K562 (cell line): ENCODE data around the gene TMOD2. TPM values are rescaled to one million over a fixed set of nuclear protein-coding genes. Genes with fewer than 3 reads are reported as not detected.

ENCODE experiments used
- ARID1B ChIP-seq: fragments of 450-650 bp; IDR thresholded peaks from 2 replicates; pipeline ENCODE4 v1.6.1; 2016; ENCODE audit warnings: antibody characterized with exemption, mild to moderate bottlenecking, inconsistent platforms
- BACH1 ChIP-seq: fragments of 200-800 bp; sonication (Bioruptor generic); IDR thresholded peaks from 2 replicates; pipeline ENCODE4 v1.6.1; 2016; ENCODE audit warnings: missing genetic modification characterization, missing compliant biosample characterization
- CREM ChIP-seq: IDR thresholded peaks from 2 replicates; pipeline ENCODE4 v1.6.1; 2014; ENCODE audit warnings: antibody characterized with exemption, low read depth
- CTBP1 ChIP-seq: fragments of 450-650 bp; IDR thresholded peaks from 2 replicates; pipeline ENCODE4 v1.6.1; 2016; ENCODE audit warnings: borderline replicate concordance
- E2F1 ChIP-seq: sonication (generic); formaldehyde crosslinking; IDR thresholded peaks from 2 replicates; pipeline ENCODE4 v1.8.1; 2023; ENCODE audit warnings: mild to moderate bottlenecking, missing genetic modification reagents, moderate library complexity
- ESRRA ChIP-seq: fragments of 450-650 bp; IDR thresholded peaks from 2 replicates; pipeline ENCODE4 v1.6.1; 2014; ENCODE audit warnings: low read depth, mild to moderate bottlenecking, moderate library complexity, borderline replicate concordance
- HLTF ChIP-seq: fragments of 450-650 bp; IDR thresholded peaks from 2 replicates; pipeline ENCODE4 v1.6.1; 2016
- MYNN ChIP-seq, 2 experiments: sonication (generic); formaldehyde crosslinking in 1 of 2; IDR thresholded peaks; 2 replicates each; pipeline versions ENCODE4 v1.5.0 to v1.6.1; 2016 to 2020; ENCODE audit warnings: antibody characterized with exemption in 1 of 2, missing genetic modification reagents in 1 of 2
- PBX2 ChIP-seq, 2 experiments: IDR thresholded peaks in 1 of 2; conservative IDR thresholded peaks in 1 of 2; 2 replicates each; pipeline ENCODE4 v1.6.1; 2016; ENCODE audit warnings: low read depth in 2 of 2, mild to moderate bottlenecking in 1 of 2, missing compliant biosample characterization in 1 of 2, missing genetic modification characterization in 1 of 2, moderate library complexity in 1 of 2
- SREBF1 ChIP-seq: fragments of 150-350 bp; IDR thresholded peaks from 2 replicates; pipeline ENCODE4 v1.6.1; 2014; ENCODE audit warnings: antibody characterized with exemption, low read depth, low read length, borderline replicate concordance
- YY1 ChIP-seq, 3 experiments: IDR thresholded peaks; 2 replicates each; pipeline ENCODE4 v1.6.1; 2011; ENCODE audit warnings: low read length in 2 of 3, mild to moderate bottlenecking in 2 of 3, moderate library complexity in 2 of 3, borderline replicate concordance in 1 of 3, control low read depth in 1 of 3, low read depth in 1 of 3; ENCODE audit not compliant: insufficient read depth in 3 of 3, insufficient replicate concordance in 2 of 3, control insufficient read depth in 1 of 3, insufficient read length in 1 of 3; ENCODE audit errors: extremely low read depth in 1 of 3
- ZEB2 ChIP-seq: fragments of 450-650 bp; IDR thresholded peaks from 2 replicates; pipeline ENCODE4 v1.6.1; 2016
- ZNF280B ChIP-seq: fragments of 250-450 bp; sonication (Bioruptor Pico); IDR thresholded peaks from 2 replicates; pipeline ENCODE4 v1.5.1; 2021; ENCODE audit warnings: mild to moderate bottlenecking
- ZNF354B ChIP-seq: fragments of 250-450 bp; sonication (Bioruptor Pico); IDR thresholded peaks from 2 replicates; pipeline ENCODE4 v1.4.0; 2020
- ZNF445 ChIP-seq: fragments of 250-450 bp; sonication (Bioruptor Pico); IDR thresholded peaks from 2 replicates; pipeline ENCODE4 v1.4.0; 2020; ENCODE audit warnings: low read depth, mild to moderate bottlenecking, moderate library complexity
- ZNF766 ChIP-seq: fragments of 200-800 bp; sonication (Bioruptor generic); conservative IDR thresholded peaks from 2 replicates; pipeline ENCODE4 v1.6.1; 2016; ENCODE audit warnings: missing genetic modification characterization, missing compliant biosample characterization
- polyA plus RNA-seq, 8 experiments: library from polyadenylated mRNA; depleted of rRNA in 4 of 8; stranded (reverse) in 5 of 8; unstranded in 3 of 8; fragments of >200 nt; fragmentation: Nextera tagmentation in 2 of 8; fragmentation: Illumina TruSeq in 1 of 8; extraction: Ambion mirVana in 2 of 8; extraction: Trizol in 1 of 8; gene quantifications; 2 replicates each; pipeline versions ENCODE4 v1.2.1 to v1.2.3, GENCODE V29; 2011 to 2014; ENCODE audit warnings: inconsistent platforms in 1 of 8, missing spikeins in 1 of 8
- total RNA-seq, 7 experiments: library from RNA; depleted of rRNA in 6 of 7; stranded (reverse); fragments of >200 nt in 6 of 7; fragmentation: Illumina TruSeq in 2 of 7; extraction: Trizol in 2 of 7; gene quantifications; 2 replicates each; pipeline versions ENCODE4 v1.2.1 to v1.2.3, GENCODE V29; 2011 to 2021; ENCODE audit warnings: low replicate concordance in 1 of 7
- TF ChIP-seq, protein P1 (sequence below): fragments of 450-650 bp; IDR thresholded peaks from 2 replicates; pipeline ENCODE4 v1.6.1; 2017; ENCODE audit warnings: antibody characterized with exemption, mild to moderate bottlenecking

The TMOD2 gene
- total and polyA plus RNA-seq, 9 of the 15 experiments (the other 6 are each of a cell fraction or from before 2014, with no cell fraction given), result 0.49 to 3.8 (median 3.0) TPM

- no peak for TF ChIP-seq YY1 (IDR thresholded peaks at IDR 0.05; ENCODE audit: borderline replicate concordance in 1 of 3, control insufficient read depth in 1 of 3, extremely low read depth in 1 of 3, insufficient read depth in 3 of 3, insufficient read length in 1 of 3, insufficient replicate concordance in 2 of 3, low read depth in 1 of 3, low read length in 2 of 3)
- TF ChIP-seq, protein P1, sequence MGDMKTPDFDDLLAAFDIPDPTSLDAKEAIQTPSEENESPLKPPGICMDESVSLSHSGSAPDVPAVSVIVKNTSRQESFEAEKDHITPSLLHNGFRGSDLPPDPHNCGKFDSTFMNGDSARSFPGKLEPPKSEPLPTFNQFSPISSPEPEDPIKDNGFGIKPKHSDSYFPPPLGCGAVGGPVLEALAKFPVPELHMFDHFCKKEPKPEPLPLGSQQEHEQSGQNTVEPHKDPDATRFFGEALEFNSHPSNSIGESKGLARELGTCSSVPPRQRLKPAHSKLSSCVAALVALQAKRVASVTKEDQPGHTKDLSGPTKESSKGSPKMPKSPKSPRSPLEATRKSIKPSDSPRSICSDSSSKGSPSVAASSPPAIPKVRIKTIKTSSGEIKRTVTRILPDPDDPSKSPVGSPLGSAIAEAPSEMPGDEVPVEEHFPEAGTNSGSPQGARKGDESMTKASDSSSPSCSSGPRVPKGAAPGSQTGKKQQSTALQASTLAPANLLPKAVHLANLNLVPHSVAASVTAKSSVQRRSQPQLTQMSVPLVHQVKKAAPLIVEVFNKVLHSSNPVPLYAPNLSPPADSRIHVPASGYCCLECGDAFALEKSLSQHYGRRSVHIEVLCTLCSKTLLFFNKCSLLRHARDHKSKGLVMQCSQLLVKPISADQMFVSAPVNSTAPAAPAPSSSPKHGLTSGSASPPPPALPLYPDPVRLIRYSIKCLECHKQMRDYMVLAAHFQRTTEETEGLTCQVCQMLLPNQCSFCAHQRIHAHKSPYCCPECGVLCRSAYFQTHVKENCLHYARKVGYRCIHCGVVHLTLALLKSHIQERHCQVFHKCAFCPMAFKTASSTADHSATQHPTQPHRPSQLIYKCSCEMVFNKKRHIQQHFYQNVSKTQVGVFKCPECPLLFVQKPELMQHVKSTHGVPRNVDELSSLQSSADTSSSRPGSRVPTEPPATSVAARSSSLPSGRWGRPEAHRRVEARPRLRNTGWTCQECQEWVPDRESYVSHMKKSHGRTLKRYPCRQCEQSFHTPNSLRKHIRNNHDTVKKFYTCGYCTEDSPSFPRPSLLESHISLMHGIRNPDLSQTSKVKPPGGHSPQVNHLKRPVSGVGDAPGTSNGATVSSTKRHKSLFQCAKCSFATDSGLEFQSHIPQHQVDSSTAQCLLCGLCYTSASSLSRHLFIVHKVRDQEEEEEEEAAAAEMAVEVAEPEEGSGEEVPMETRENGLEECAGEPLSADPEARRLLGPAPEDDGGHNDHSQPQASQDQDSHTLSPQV, result peak; percentile 62
- TF ChIP-seq BACH1 (tag), result 0 out of 2 replicates have a peak, but pooled peaks have one; percentile 44
- TF ChIP-seq ZNF280B (CRISPR knock-in tag), result no peak
- TF ChIP-seq HLTF, result no peak
- peak; percentile 83; the same call in 1 of the 2 replicates for TF ChIP-seq ESRRA
- no peak for TF ChIP-seq SREBF1
- TF ChIP-seq ZNF445, result no peak
- TF ChIP-seq ZEB2, result peak; percentile 80
- peak; percentile 76 for TF ChIP-seq PBX2 (CRISPR knock-in tag; IDR thresholded peaks at IDR 0.05; ENCODE audit: low read depth)
- TF ChIP-seq PBX2 (tag; conservative IDR thresholded peaks at IDR 0.05; ENCODE audit: low read depth), result peak; percentile 87
- peak; percentile 49; the same call in 1 of the 2 replicates for TF ChIP-seq MYNN (IDR thresholded peaks at IDR 0.05)
- no peak for TF ChIP-seq MYNN (CRISPR knock-in tag; IDR thresholded peaks at IDR 0.05)
- TF ChIP-seq E2F1 (CRISPR knock-in tag), result no peak
- peak; percentile 73 for TF ChIP-seq ARID1B
- TF ChIP-seq ZNF766 (CRISPR knock-in tag), result 0 out of 2 replicates have a peak, but pooled peaks have one; percentile 76
- peak; percentile 51 for TF ChIP-seq CREM
- TF ChIP-seq CTBP1, result peak; percentile 95
- no peak for TF ChIP-seq ZNF354B
These were observed 77.4 kb downstream of the TMOD2 start (continued) for GRCh38 chr15:51828621-51829375.
